BLaER1 treated with 17β-estradiol and CSF1 and Interleukin-3, amounts not matched to agents 10 nM and 100 nM (cell line): Measurements from ENCODE around the gene CPNE4.
A peak's percentile ranks its signal among the peaks of the same experiment; 100 is the strongest.
"Not testable (repeated sequence)": the region's sequence is repeated elsewhere in the genome, so short reads cannot be mapped to it uniquely, and the experiment has no call there.

Source experiments
- H3K27ac ChIP-seq, 11 experiments: shearing (Covaris generic); formaldehyde crosslinking; 2 replicates each; pipeline ENCODE4 v1.8.1; 2022
- H3K27me3 ChIP-seq, 11 experiments: shearing (Covaris generic); formaldehyde crosslinking; 2 replicates each; pipeline ENCODE4 v1.8.1; 2022
- H3K36me3 ChIP-seq, 11 experiments: shearing (Covaris generic); formaldehyde crosslinking; 2 replicates each; pipeline ENCODE4 v1.8.1; 2022
- H3K4me1 ChIP-seq, 10 experiments: shearing (Covaris generic); formaldehyde crosslinking; 2 replicates each; pipeline ENCODE4 v1.8.1; 2022
- H3K4me2 ChIP-seq, 11 experiments: shearing (Covaris generic); formaldehyde crosslinking; 2 replicates each; pipeline ENCODE4 v1.8.1; 2022
- H3K4me3 ChIP-seq, 10 experiments: shearing (Covaris generic); formaldehyde crosslinking; 2 replicates each; pipeline ENCODE4 v1.8.1; 2022
- H3K9ac ChIP-seq, 11 experiments: shearing (Covaris generic); formaldehyde crosslinking; 2 replicates each; pipeline ENCODE4 v1.8.1; 2022
- H3K9me3 ChIP-seq, 11 experiments: shearing (Covaris generic); formaldehyde crosslinking; replicated peaks in 1 of 11; 2 replicates each; pipeline ENCODE4 v1.8.1; 2022
- H4K20me1 ChIP-seq, 11 experiments: shearing (Covaris generic); formaldehyde crosslinking; 2 replicates each; pipeline ENCODE4 v1.8.1; 2022
- Cebpa-rat ChIP-seq, 11 experiments: shearing (Covaris generic); IDR thresholded peaks; 2 replicates each; pipeline ENCODE4 v1.8.1; 2022

The CPNE4 gene

DNA sequence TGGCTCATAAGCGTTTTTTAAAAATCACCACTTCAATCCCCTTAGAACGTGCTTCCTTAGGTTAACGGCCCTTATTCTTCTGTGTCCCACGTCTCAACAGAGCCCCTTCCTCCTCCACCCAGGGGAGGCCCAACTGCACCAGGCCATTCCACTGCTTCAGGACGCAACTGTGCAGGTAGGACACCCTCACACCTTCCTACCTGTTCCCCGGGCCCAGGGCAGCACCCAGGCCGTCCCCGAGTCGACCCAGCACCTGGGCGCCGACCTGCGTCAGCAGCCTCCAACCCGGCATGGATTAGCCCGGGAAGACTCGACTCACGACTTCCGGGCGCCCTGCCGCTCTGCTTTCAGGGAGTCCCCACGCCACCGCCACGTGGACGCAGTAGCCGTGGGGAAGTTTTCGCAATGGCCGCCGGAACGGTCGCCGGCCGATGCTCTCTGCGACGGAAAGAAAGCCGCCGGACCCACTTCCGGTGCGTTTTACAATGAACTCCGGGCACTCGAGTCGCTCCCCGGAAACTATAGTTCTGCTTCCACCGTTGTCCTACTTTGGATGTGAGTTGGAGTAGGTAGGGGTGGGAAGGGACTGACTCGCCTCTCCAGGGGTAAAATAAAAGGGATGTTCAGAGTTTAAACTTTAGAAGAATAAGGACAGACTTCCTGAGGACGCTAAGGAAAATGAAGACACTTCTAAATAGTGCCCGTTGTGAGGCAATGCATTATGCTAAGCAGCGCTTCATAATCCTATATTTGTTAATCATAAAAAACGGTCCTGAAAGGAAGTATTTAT, 532.1 kb downstream of the CPNE4 start, which contains the start of gene MRPL3:
Gene MRPL3 (minus strand): TSS at position 442 of the 790 bp plus-strand sequence. CDS start 150 bp downstream, at position 292.
- H3K4me2 ChIP-seq: peak within 1 kb of the TSS; percentile 79 to 98 (median 89)
- peaks cover 32 to 40% (median 35%) of the 10 kb centered on the region in 11 experiments for H3K36me3 ChIP-seq
- peak in 3 of 11 experiments; percentile 13 to 37 (median 21); a peak in 1 of 22 replicates for TF ChIP-seq Cebpa-rat (IDR thresholded peaks at IDR 0.05)
- peaks cover 0 to 6% (median 0%) of the 10 kb centered on the region in 11 experiments; a peak in 3 of 22 replicates for H4K20me1 ChIP-seq
- H3K4me1 ChIP-seq: peaks cover 22 to 45% (median 37%) of the 10 kb centered on the region in 10 experiments
- no peaks in the 10 kb centered on the region for H3K9me3 ChIP-seq
- H3K27me3 ChIP-seq: no peaks in the 10 kb centered on the region
- peak within 1 kb of the TSS; percentile 87 to 97 (median 93) for H3K9ac ChIP-seq
- H3K27ac ChIP-seq: peak within 1 kb of the TSS; percentile 78 to 98 (median 94)
- H3K4me3 ChIP-seq: peak within 1 kb of the TSS; percentile 76 to 93 (median 83)

DNA sequence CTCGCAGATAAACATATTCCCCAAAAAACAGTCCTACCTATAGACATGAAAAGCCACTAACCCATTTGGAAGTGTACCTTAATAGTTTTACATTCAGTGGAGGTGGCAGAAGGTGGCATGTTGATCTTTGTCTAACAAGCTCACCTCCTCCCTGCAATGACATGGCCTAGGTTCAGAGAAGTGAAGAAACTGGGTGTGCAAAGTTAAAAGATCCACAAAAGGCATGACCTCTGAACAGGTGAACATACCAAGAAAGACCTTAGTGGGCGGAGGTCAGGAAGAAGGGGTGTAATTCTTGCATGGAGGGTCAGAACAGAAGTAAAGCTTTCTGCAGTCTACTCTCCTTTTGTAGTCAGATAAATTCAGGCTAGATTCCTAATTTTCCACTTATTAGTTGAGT, 532.9 kb downstream of the CPNE4 start:
- Histone ChIP-seq H3K9ac (peak overlapping the region; percentile 87 to 97 (median 93)), H3K4me1 (peaks cover 22 to 46% (median 37%) of the 10 kb centered on the region in 10 experiments), H3K9me3 (no peaks in the 10 kb centered on the region), H3K27me3 (no peaks in the 10 kb centered on the region), H4K20me1 (peaks cover 0 to 11% (median 1%) of the 10 kb centered on the region in 11 experiments; a peak in 5 of 22 replicates), H3K27ac (peak overlapping the region; percentile 78 to 98 (median 94)), H3K4me2 (peak overlapping the region; percentile 79 to 98 (median 89)), H3K4me3 (peak overlapping the region; percentile 76 to 93 (median 83)), H3K36me3 (peaks cover 40 to 48% (median 43%) of the 10 kb centered on the region in 11 experiments)
- no peak for TF ChIP-seq Cebpa-rat (IDR thresholded peaks at IDR 0.05)

DNA sequence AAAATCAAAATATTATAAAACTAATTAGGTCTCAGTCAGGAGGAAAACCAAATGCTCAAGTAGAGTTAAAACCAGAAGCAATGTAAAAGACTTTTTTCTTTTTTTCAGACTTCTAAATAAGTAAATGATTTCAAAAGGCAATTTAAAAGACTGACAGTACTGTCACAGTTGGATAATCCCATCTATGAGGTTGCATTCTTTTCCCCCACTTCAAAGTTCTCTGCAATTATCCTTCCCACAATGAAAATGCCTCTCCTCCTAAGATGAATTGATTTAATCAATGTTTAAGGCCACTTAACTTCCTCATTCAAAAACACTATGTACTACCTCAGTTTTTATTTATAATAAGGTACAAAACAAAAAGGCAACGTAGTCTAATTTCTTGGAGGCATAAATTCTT, 540.1 kb downstream of the CPNE4 start:
- Histone ChIP-seq H3K27ac (no peak overlapping the region), H3K4me2 (no peak overlapping the region), H3K27me3 (no peaks in the 10 kb centered on the region), H3K9ac (no peak overlapping the region), H3K9me3 (no peaks in the 10 kb centered on the region), H3K36me3 (peaks cover 86 to 100% (median 93%) of the 10 kb centered on the region in 11 experiments), H3K4me3 (no peak overlapping the region), H3K4me1 (peaks cover 3 to 23% (median 13%) of the 10 kb centered on the region in 10 experiments; a peak in 16 of 20 replicates), H4K20me1 (peaks cover 0 to 63% (median 28%) of the 10 kb centered on the region in 11 experiments; a peak in 12 of 22 replicates)
- TF ChIP-seq Cebpa-rat (IDR thresholded peaks at IDR 0.05): no peak

DNA sequence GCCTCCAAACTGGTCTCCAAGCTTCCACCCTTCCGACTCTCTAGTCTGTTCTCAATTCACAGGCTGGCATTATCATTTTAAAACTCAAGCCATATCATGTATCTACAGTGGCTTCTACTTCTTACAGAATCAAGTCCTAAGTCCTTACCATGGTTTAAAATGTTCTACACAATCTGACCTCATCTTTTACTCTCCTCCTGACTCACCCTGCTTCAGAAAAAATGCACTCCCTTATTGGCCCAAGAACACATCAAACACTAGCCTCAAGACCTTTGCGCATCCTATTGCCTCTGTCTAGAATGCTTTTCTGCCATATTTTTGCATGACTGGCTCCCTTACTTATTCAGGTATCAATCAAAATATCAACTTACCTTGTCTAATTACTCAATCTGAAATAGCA, 543.0 kb downstream of the CPNE4 start:
- no peak for TF ChIP-seq Cebpa-rat (IDR thresholded peaks at IDR 0.05)
- Histone ChIP-seq H3K4me2 (no peak overlapping the region), H3K9me3 (peaks cover 0 to 11% (median 8%) of the 10 kb centered on the region in 11 experiments; a peak in 8 of 22 replicates), H3K4me3 (no peak overlapping the region), H3K4me1 (peaks cover 3 to 21% (median 11%) of the 10 kb centered on the region in 10 experiments; a peak in 16 of 20 replicates), H4K20me1 (peaks cover 0 to 57% (median 24%) of the 10 kb centered on the region in 11 experiments; a peak in 12 of 22 replicates), H3K9ac (no peak overlapping the region), H3K27me3 (no peaks in the 10 kb centered on the region), H3K27ac (no peak overlapping the region), H3K36me3 (peaks cover 83 to 100% (median 87%) of the 10 kb centered on the region in 11 experiments)

DNA sequence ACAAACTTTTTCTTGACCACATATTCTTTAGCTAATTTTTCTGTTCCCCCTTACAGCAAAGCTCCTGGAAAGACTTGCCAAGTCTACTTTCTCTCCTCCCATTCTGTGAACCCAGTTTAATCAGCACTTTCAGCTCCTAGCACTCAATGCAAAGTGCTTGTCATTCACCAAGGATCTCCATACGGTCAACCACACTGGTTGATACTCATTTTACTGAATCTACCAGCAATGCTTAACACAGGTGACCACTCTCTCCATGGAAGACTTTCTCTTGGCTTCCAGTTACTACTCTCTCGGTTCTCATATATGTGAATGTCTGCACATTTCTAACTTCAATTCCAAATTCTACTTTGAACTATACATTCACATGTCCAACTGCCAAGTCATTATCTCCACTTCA, 543.7 kb downstream of the CPNE4 start:
- Histone ChIP-seq H3K27ac (no peak overlapping the region), H3K4me1 (peaks cover 0 to 15% (median 5%) of the 10 kb centered on the region in 10 experiments; a peak in 13 of 20 replicates), H4K20me1 (peaks cover 0 to 50% (median 20%) of the 10 kb centered on the region in 11 experiments; a peak in 12 of 22 replicates), H3K4me3 (no peak overlapping the region), H3K36me3 (peaks cover 77 to 100% (median 84%) of the 10 kb centered on the region in 11 experiments), H3K27me3 (no peaks in the 10 kb centered on the region), H3K4me2 (no peak overlapping the region), H3K9me3 (peaks cover 0 to 11% (median 8%) of the 10 kb centered on the region in 11 experiments; a peak in 8 of 22 replicates), H3K9ac (no peak overlapping the region)
- TF ChIP-seq Cebpa-rat (IDR thresholded peaks at IDR 0.05): no peak

DNA sequence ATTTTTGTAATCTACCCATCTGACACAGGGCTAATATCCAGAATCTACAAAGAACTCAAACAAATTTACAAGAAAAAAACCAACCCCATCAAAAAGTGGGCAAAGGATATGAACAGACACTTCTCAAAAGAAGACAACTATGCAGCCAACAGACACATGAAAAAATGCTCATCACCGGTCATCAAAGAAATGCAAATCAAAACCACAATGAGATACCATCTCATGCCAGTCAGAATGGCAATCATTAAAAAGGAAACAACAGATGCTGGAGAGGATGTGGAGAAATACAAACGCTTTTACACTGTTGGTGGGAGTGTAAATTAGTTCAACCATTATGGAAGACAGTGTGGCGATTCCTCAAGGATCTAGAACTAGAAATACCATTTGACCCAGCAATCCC, 548.3 kb downstream of the CPNE4 start:
- Histone ChIP-seq H4K20me1 (peaks cover 0 to 38% (median 20%) of the 10 kb centered on the region in 11 experiments; a peak in 14 of 22 replicates), H3K36me3 (peaks cover 59 to 100% (median 88%) of the 10 kb centered on the region in 11 experiments), H3K9me3 (peaks cover 0 to 11% (median 8%) of the 10 kb centered on the region in 11 experiments; a peak in 8 of 22 replicates)
- not testable (repeated sequence) for H3K27ac ChIP-seq, H3K4me3 ChIP-seq, H3K27me3 ChIP-seq, H3K9ac ChIP-seq, H3K4me2 ChIP-seq, H3K4me1 ChIP-seq

DNA sequence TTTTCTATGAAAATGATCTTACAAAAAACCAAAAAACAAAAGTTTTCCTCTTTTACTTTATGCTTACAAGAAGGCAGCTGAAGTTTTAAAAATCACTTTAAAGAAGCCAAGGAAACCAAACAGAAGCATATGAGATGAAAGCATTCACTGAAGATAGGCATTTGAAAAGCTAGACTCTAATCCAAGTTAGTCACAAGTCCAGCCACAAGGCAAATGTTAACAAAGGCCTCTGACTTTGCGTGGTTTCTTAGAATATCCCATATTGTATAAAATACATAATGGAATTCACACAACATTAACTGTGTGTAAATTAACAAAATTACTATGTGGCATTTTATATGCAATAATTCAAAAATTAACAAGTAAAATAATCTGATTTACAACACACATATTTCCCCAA, 549.7 kb downstream of the CPNE4 start:
- Histone ChIP-seq H3K9ac (no peak overlapping the region), H3K4me1 (no peaks in the 10 kb centered on the region; a peak in 1 of 20 replicates), H4K20me1 (peaks cover 0 to 32% (median 10%) of the 10 kb centered on the region in 11 experiments; a peak in 12 of 22 replicates), H3K9me3 (peaks cover 0 to 11% (median 8%) of the 10 kb centered on the region in 11 experiments; a peak in 8 of 22 replicates), H3K27me3 (no peaks in the 10 kb centered on the region), H3K36me3 (peaks cover 54 to 100% (median 88%) of the 10 kb centered on the region in 11 experiments), H3K4me3 (no peak overlapping the region), H3K4me2 (no peak overlapping the region), H3K27ac (no peak overlapping the region)
- no peak for TF ChIP-seq Cebpa-rat (IDR thresholded peaks at IDR 0.05)

DNA sequence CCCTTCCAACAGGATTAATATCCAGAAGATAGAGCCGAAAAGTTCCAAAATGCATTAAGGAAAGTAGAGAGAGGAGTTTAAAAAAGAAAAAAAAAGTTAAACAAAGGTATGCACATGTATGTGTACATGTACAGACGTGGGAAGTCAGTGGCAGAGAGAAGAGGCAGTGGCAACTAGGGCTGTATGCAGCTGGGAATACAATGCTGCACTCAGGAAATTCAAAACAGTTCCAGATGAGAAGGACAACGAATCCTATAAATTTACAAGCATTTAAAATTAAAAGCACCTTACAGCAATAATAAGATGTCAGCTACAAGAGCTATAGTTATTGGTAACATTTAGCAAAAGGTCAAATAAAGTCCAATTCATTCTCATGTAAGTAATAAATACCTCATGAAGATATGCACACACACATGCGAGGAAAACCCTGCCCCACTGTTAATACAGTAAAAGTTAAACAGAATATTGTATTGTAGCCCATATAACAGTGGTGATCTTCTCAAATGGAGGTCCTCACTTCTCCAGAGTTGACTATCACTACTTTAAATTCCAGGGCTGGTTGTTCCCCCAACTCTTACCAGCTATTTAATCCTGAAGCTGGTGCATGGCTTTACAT, 550.2 kb downstream of the CPNE4 start:
- no peak for TF ChIP-seq Cebpa-rat (IDR thresholded peaks at IDR 0.05)
- peaks cover 0 to 28% (median 10%) of the 10 kb centered on the region in 11 experiments; a peak in 12 of 22 replicates for H4K20me1 ChIP-seq
- H3K4me3 ChIP-seq: no peak overlapping the region
- no peak overlapping the region for H3K9ac ChIP-seq
- H3K36me3 ChIP-seq: peaks cover 54 to 100% (median 87%) of the 10 kb centered on the region in 11 experiments
- H3K27ac ChIP-seq: no peak overlapping the region
- H3K27me3 ChIP-seq: no peaks in the 10 kb centered on the region
- H3K9me3 ChIP-seq: peaks cover 0 to 11% (median 8%) of the 10 kb centered on the region in 11 experiments; a peak in 8 of 22 replicates
- H3K4me2 ChIP-seq: no peak overlapping the region
- no peaks in the 10 kb centered on the region; a peak in 1 of 20 replicates for H3K4me1 ChIP-seq
